IMR-90 (cell line): ENCODE data around the gene UBE2O. TPM values are rescaled to one million over a fixed set of nuclear protein-coding genes. Genes with fewer than 3 reads are reported as not detected.
A peak's percentile ranks its signal among the peaks of the same experiment; 100 is the strongest.

ENCODE experiments used
- ATAC-seq: fragments of 200-7000 bp; cut with Tn5 transposase; 2 replicates; pipeline ENCODE4 v1.9.1; 2020; ENCODE audit warnings: low read depth, mild to moderate bottlenecking, moderate library complexity
- BruUV-seq: library from RNA; stranded (reverse); fragments of 400-500 nt; replicated peaks from 2 replicates; lab custom pipeline; 2021; lab: Mats Ljungman, UMichigan
- CTCF ChIA-PET: fragments of 300-600 bp; formaldehyde crosslinking; extraction: SDS; loops from one replicate; lab custom pipeline; 2021; ENCODE audit warnings: antibody characterized with exemption; lab: Yijun Ruan, JAX
- POLR2A ChIA-PET: fragments of 300-600 bp; sonication (Branson Sonifier 250); formaldehyde crosslinking; loops from one replicate; lab custom pipeline; 2022; ENCODE audit warnings: antibody characterized with exemption; ENCODE audit not compliant: unreplicated experiment; lab: Charles Lee
- DNase-seq: peaks from one replicate; pipeline ENCODE4 v3.0.0; 2013
- H2AFZ ChIP-seq: replicated peaks from 2 replicates; pipeline ENCODE3; 2013; ENCODE audit warnings: low read length, mild to moderate bottlenecking; ENCODE audit not compliant: poor library complexity
- H2AK5ac ChIP-seq: 2 replicates; pipeline ENCODE4 v1.6.1; 2013; ENCODE audit warnings: low read depth, low read length, inconsistent platforms
- H2AK9ac ChIP-seq: replicated peaks from 2 replicates; pipeline ENCODE3; 2013; ENCODE audit warnings: mild to moderate bottlenecking, low read depth, low read length, moderate library complexity; ENCODE audit not compliant: poor library complexity
- H2BK120ac ChIP-seq: 2 replicates; pipeline ENCODE4 v1.6.1; 2013; ENCODE audit warnings: low read depth, low read length, inconsistent platforms
- H2BK15ac ChIP-seq: 3 replicates; pipeline ENCODE4 v1.6.1; 2013; ENCODE audit warnings: low read depth, low read length, inconsistent platforms
- H2BK20ac ChIP-seq: 2 replicates; pipeline ENCODE4 v1.6.1; 2013; ENCODE audit warnings: low read depth, mild to moderate bottlenecking, inconsistent platforms, low read length, moderate library complexity
- H2BK5ac ChIP-seq: 2 replicates; pipeline ENCODE4 v1.6.1; 2013; ENCODE audit warnings: mild to moderate bottlenecking, low read depth, low read length, inconsistent platforms; ENCODE audit not compliant: poor library complexity, severe bottlenecking
- H3K14ac ChIP-seq: replicated peaks from 2 replicates; pipeline ENCODE4 v1.6.1; 2013; ENCODE audit warnings: low read depth, low read length, inconsistent platforms
- H3K18ac ChIP-seq: 2 replicates; pipeline ENCODE4 v1.6.1; 2013; ENCODE audit warnings: low read depth, low read length, control low read depth
- H3K23ac ChIP-seq: 2 replicates; pipeline ENCODE4 v1.6.1; 2013; ENCODE audit warnings: low read depth, low read length, inconsistent platforms
- H3K27ac ChIP-seq: 2 replicates; pipeline ENCODE4 v1.5.1; 2013; ENCODE audit warnings: mild to moderate bottlenecking, control low read depth, low read length; ENCODE audit not compliant: insufficient read depth
- H3K27me3 ChIP-seq: 2 replicates; pipeline ENCODE4 v1.6.1; 2013; ENCODE audit warnings: low read length; ENCODE audit not compliant: control insufficient read depth, insufficient read depth
- H3K36me3 ChIP-seq: 2 replicates; pipeline ENCODE4 v1.6.1; 2013; ENCODE audit warnings: low read length, mixed read lengths; ENCODE audit not compliant: control insufficient read depth, insufficient read depth
- H3K4ac ChIP-seq: 2 replicates; pipeline ENCODE4 v1.6.1; 2013; ENCODE audit warnings: low read depth, low read length, inconsistent platforms
- H3K4me1 ChIP-seq: 2 replicates; pipeline ENCODE4 v1.6.1; 2013; ENCODE audit warnings: low read length, mixed read lengths; ENCODE audit not compliant: control insufficient read depth, insufficient read depth
- H3K4me2 ChIP-seq: 2 replicates; pipeline ENCODE4 v1.6.1; 2013; ENCODE audit warnings: low read depth, mild to moderate bottlenecking, control low read depth, low read length, moderate library complexity
- H3K4me3 ChIP-seq: 2 replicates; pipeline ENCODE4 v1.5.1; 2013; ENCODE audit warnings: low read depth, mild to moderate bottlenecking, control low read depth, low read length, moderate library complexity; ENCODE audit not compliant: insufficient read depth
- H3K56ac ChIP-seq: 2 replicates; pipeline ENCODE4 v1.6.1; 2013; ENCODE audit warnings: low read length, inconsistent platforms; ENCODE audit not compliant: insufficient read depth; ENCODE audit errors: extremely low read depth
- H3K79me1 ChIP-seq, 2 experiments: 2 replicates each; pipeline ENCODE4 v1.6.1; 2013; ENCODE audit warnings: low read length in 2 of 2, inconsistent platforms in 1 of 2, low read depth in 1 of 2
- H3K9ac ChIP-seq: 2 replicates; pipeline ENCODE4 v1.6.1; 2013; ENCODE audit warnings: low read depth, low read length, control low read depth
- H3K9me1 ChIP-seq: 2 replicates; pipeline ENCODE4 v1.6.1; 2013; ENCODE audit warnings: low read length, inconsistent platforms; ENCODE audit not compliant: insufficient read depth
- H3K9me3 ChIP-seq: 2 replicates; pipeline ENCODE4 v1.6.1; 2013; ENCODE audit warnings: low read length; ENCODE audit not compliant: control insufficient read depth, insufficient read depth
- H4K20me1 ChIP-seq: 2 replicates; pipeline ENCODE4 v1.6.1; 2013; ENCODE audit warnings: low read length, inconsistent platforms; ENCODE audit not compliant: insufficient read depth
- H4K5ac ChIP-seq: 2 replicates; pipeline ENCODE4 v1.6.1; 2013; ENCODE audit warnings: mild to moderate bottlenecking, low read depth, low read length, control low read depth
- H4K8ac ChIP-seq, 2 experiments: 2 replicates each; pipeline ENCODE4 v1.6.1; 2013; ENCODE audit warnings: low read depth in 2 of 2, low read length in 2 of 2, control low read depth in 1 of 2, inconsistent platforms in 1 of 2
- H4K91ac ChIP-seq: 2 replicates; pipeline ENCODE4 v1.6.1; 2013; ENCODE audit warnings: low read depth, low read length, inconsistent platforms; ENCODE audit not compliant: insufficient read depth
- BHLHE40 ChIP-seq: fragments of 150-350 bp; IDR thresholded peaks from 2 replicates; pipeline ENCODE4 v1.6.1; 2016; ENCODE audit warnings: mild to moderate bottlenecking, low read depth, low read length
- CEBPB ChIP-seq: IDR thresholded peaks from 2 replicates; pipeline ENCODE4 v1.6.1; 2012; ENCODE audit warnings: low read depth, low read length, improper control_type of control experiment
- CHD1 ChIP-seq: IDR thresholded peaks from 2 replicates; pipeline ENCODE4 v1.6.1; 2012; ENCODE audit warnings: low read depth, low read length, improper control_type of control experiment
- CTCF ChIP-seq: conservative IDR thresholded peaks from 2 replicates; pipeline ENCODE4 v1.5.1; 2012; ENCODE audit warnings: mild to moderate bottlenecking, low read depth, low read length, improper control_type of control experiment
- FOS ChIP-seq: fragments of 150-350 bp; IDR thresholded peaks from 2 replicates; pipeline ENCODE4 v1.6.1; 2016; ENCODE audit warnings: low read depth, low read length
- MAFK ChIP-seq: IDR thresholded peaks from 2 replicates; pipeline ENCODE4 v1.6.1; 2012; ENCODE audit warnings: low read depth, low read length, improper control_type of control experiment
- MAZ ChIP-seq: IDR thresholded peaks from 2 replicates; pipeline ENCODE4 v1.6.1; 2012; ENCODE audit warnings: low read depth, mild to moderate bottlenecking, low read length, improper control_type of control experiment, moderate library complexity, borderline replicate concordance
- MXI1 ChIP-seq: IDR thresholded peaks from 2 replicates; pipeline ENCODE4 v1.6.1; 2012; ENCODE audit warnings: low read depth, mild to moderate bottlenecking, low read length, moderate library complexity, borderline replicate concordance
- NFE2L2 ChIP-seq: fragments of 150-350 bp; IDR thresholded peaks from 2 replicates; pipeline ENCODE4 v1.6.1; 2016; ENCODE audit warnings: low read depth, mild to moderate bottlenecking, low read length
- POLR2A ChIP-seq: IDR thresholded peaks from 2 replicates; pipeline ENCODE4 v1.6.1; 2012; ENCODE audit warnings: mild to moderate bottlenecking, low read depth, low read length
- RAD21 ChIP-seq: IDR thresholded peaks from 2 replicates; pipeline ENCODE4 v1.6.1; 2012; ENCODE audit warnings: low read length, improper control_type of control experiment
- RCOR1 ChIP-seq: IDR thresholded peaks from 2 replicates; pipeline ENCODE4 v1.6.1; 2012; ENCODE audit warnings: mild to moderate bottlenecking, low read length, improper control_type of control experiment; ENCODE audit not compliant: insufficient replicate concordance
- RFX5 ChIP-seq: IDR thresholded peaks from 2 replicates; pipeline ENCODE4 v1.8.0; 2012; ENCODE audit warnings: low read depth, mild to moderate bottlenecking, low read length, moderate library complexity
- SMC3 ChIP-seq: fragments of 150-350 bp; IDR thresholded peaks from 2 replicates; pipeline ENCODE4 v1.6.1; 2016; ENCODE audit warnings: low read depth, mild to moderate bottlenecking, antibody characterized with exemption, low read length, moderate library complexity
- WGBS, 2 experiments: methylation state at CpG; one replicate each; pipeline versions ENCODE4 v1.1.5 to v1.1.7; 2013; ENCODE audit warnings: missing lambda C conversion rate in 2 of 2; ENCODE audit not compliant: insufficient read length in 1 of 2; ENCODE audit errors: extremely low coverage in 2 of 2; 5-methylcytosine and 5-hydroxymethylcytosine counted together
- dilution Hi-C: fragments of 300-500 bp; cut with HindIII; formaldehyde crosslinking; loops from one replicate; pipeline ENCODE4 v1.14.3; 2018; ENCODE audit warnings: low sequenced_read_pairs; ENCODE audit not compliant: unreplicated experiment
- in situ Hi-C: fragments of 300-500 bp; cut with MboI; formaldehyde crosslinking; loops from 3 replicates; pipeline ENCODE4 v1.14.3; 2019; ENCODE audit warnings: low sequenced_read_pairs, inconsistent platforms, mixed read lengths
- intact Hi-C: fragments of 100-400 bp; cut with micrococcal nuclease; formaldehyde crosslinking; loops from 2 replicates; pipeline ENCODE4 v1.10.0; 2022
- polyA plus RNA-seq, 3 experiments: library from polyadenylated mRNA; depleted of rRNA; stranded (reverse); fragments of >200 nt; gene quantifications; 2 replicates each; pipeline ENCODE4 v1.2.3, GENCODE V29; 2012; ENCODE audit warnings: low replicate concordance in 1 of 3
- total RNA-seq: library from RNA; depleted of rRNA; stranded (reverse); fragments of >200 nt; gene quantifications from 2 replicates; pipeline ENCODE4 v1.2.3, GENCODE V29; 2012

UBE2O gene
- total and polyA plus RNA-seq, 2 of the 4 experiments (the other 2 are of a cell fraction), result 17.6 TPM

DNA sequence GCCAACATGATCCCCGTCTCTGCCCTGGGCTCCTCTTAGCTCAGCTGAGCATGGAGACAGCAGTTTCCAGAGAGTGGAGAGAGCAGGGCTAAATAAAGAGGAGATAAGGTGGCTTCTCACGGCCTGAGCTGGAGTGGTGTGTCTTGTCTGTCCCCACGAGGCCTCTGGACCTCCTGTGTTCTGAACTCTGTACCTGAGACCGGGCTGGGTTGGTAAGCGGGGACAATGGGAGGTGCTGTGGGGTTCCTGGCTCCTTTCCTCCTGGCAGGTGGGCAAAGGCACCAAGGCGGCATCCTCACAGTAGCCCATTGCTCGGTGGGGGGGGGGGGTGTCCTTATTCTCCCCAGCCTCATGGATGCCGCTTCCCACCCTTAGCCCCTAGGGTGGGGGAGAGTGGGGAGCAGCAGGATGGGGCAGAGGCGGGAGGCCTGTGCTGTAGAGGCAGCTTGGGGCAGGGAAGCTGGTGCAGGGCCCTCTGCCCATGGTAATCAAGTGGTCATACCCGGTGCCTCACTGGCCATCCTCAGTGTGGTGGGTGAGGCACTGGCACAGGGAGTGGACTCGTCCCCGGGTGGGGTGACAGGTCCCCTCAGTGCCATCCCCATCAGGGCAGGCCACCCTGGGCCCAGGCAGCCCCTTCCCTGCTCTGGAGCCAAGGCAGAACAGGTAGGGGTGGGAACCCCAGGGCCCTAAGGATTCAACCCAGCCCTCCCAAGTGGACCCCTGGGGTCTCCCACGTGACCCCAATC, 17.2 kb upstream of the UBE2O start:
- no peak overlapping the region for H4K8ac ChIP-seq
- H3K9me1 ChIP-seq, result no peaks in the 10 kb centered on the region
- no peak overlapping the region for H2BK5ac ChIP-seq
- no peak overlapping the region for H2AK5ac ChIP-seq
- POLR2A ChIA-PET, result no interaction called here
- H3K9me3 ChIP-seq, result no peaks in the 10 kb centered on the region
- 71% methylated on average over 2 of the region's 13 CpGs; no CpG with 5 or more reads in 1 of the 2 experiments for WGBS, 2 experiments
- ATAC-seq (no peak), DNase-seq (no peak)
- H3K27me3 ChIP-seq, result 0 out of 2 replicates have a peak, but pooled peaks cover 5% of the 10 kb centered on the region
- H2BK120ac ChIP-seq, result no peak overlapping the region
- H3K4ac ChIP-seq, result no peak overlapping the region
- peaks cover 2% of the 10 kb centered on the region; the same call in 1 of the 2 replicates for H3K4me1 ChIP-seq
- peak overlapping the region; percentile 43 for H2AFZ ChIP-seq
- no peak overlapping the region for H3K23ac ChIP-seq
- TF ChIP-seq NFE2L2, result no peak
- TF ChIP-seq BHLHE40, result no peak
- no peak for TF ChIP-seq FOS
- TF ChIP-seq CEBPB, result no peak
- no peak for TF ChIP-seq SMC3
- TF ChIP-seq MAFK, result no peak
- no peak for TF ChIP-seq RFX5
- TF ChIP-seq POLR2A, result no peak
- TF ChIP-seq CHD1, result no peak
- no peak for TF ChIP-seq MXI1
- TF ChIP-seq RAD21, result no peak
- no peak for TF ChIP-seq RCOR1
- no peak for TF ChIP-seq CTCF
- no peak for TF ChIP-seq MAZ
- no peak overlapping the region for H2BK20ac ChIP-seq
- H3K18ac ChIP-seq, result no peak overlapping the region
- H3K9ac ChIP-seq, result no peak overlapping the region
- no peak overlapping the region for H3K14ac ChIP-seq
- no peak overlapping the region for H2AK9ac ChIP-seq
- H3K27ac ChIP-seq, result no peak overlapping the region
- no peak overlapping the region for H3K4me2 ChIP-seq
- no peaks in the 10 kb centered on the region; the same call in 1 of the 2 replicates for H3K36me3 ChIP-seq
- intact Hi-C loops (no loop called here), in situ Hi-C loops (loop anchor here (5.0 kb wide), 1 partner anchor 37 kb away; no protein-coding TSS in a partner anchor), dilution Hi-C loops (no loop called here)
- no peak overlapping the region for H4K91ac ChIP-seq
- no peak overlapping the region for H3K4me3 ChIP-seq
- CTCF ChIA-PET, result no interaction called here
- no peaks in the 10 kb centered on the region for H3K79me1 ChIP-seq
- no peak overlapping the region for H3K56ac ChIP-seq
- no peaks in the 10 kb centered on the region for H4K20me1 ChIP-seq
- H2BK15ac ChIP-seq, result no peak overlapping the region
- no TSS peak for BruUV-seq
- H4K5ac ChIP-seq, result no peak overlapping the region
